Astrocyte (in vitro differentiated cells and primary cell): ENCODE results near the gene GNAQ.

ENCODE experiments used
- CTCF ChIP-seq: IDR thresholded peaks from 2 replicates; pipeline ENCODE4 v1.5.1; 2011; ENCODE audit warnings: low read depth, mild to moderate bottlenecking, inconsistent platforms, low read length, moderate library complexity; ENCODE audit not compliant: insufficient read depth
- EZH2 ChIP-seq: IDR thresholded peaks from 2 replicates; pipeline ENCODE4 v1.6.1; 2012; ENCODE audit warnings: mild to moderate bottlenecking, low read length, inconsistent platforms; ENCODE audit not compliant: insufficient read depth

- TF ChIP-seq CTCF: no peak
- no peak for TF ChIP-seq EZH2
Observed at GRCh38 chr9:77872177-77872576, 159.4 kb downstream of the GNAQ start.
